K562 (cell line): Measurements from ENCODE around the gene WNT3. TPM values are rescaled to one million over a fixed set of nuclear protein-coding genes. Genes with fewer than 3 reads are reported as not detected.
A peak's percentile ranks its signal among the peaks of the same experiment; 100 is the strongest.

ENCODE experiments used
- BRD4 ChIP-seq: fragments of 200-600 bp; sonication (generic); IDR thresholded peaks from 2 replicates; pipeline ENCODE4 v1.6.1; 2017; ENCODE audit warnings: inconsistent platforms
- EGR1 ChIP-seq: fragments of 450-650 bp; conservative IDR thresholded peaks from 2 replicates; pipeline ENCODE4 v1.6.1; 2017; ENCODE audit warnings: mild to moderate bottlenecking
- FOXM1 ChIP-seq, 2 experiments: fragments of 450-650 bp in 1 of 2; sonication (generic) in 1 of 2; formaldehyde crosslinking in 1 of 2; IDR thresholded peaks; 2 replicates each; pipeline versions ENCODE4 v1.6.1 to v1.9.0; 2017 to 2022; ENCODE audit warnings: low read depth in 2 of 2, mild to moderate bottlenecking in 2 of 2, missing genetic modification reagents in 1 of 2, moderate library complexity in 1 of 2
- GTF2F1 ChIP-seq: IDR thresholded peaks from 2 replicates; pipeline ENCODE4 v1.6.1; 2011; ENCODE audit warnings: low read depth, low read length, improper control_type of control experiment
- HIVEP1 ChIP-seq: fragments of 250-450 bp; sonication (Bioruptor Pico); IDR thresholded peaks from 2 replicates; pipeline ENCODE4 v1.4.0; 2020; ENCODE audit warnings: mild to moderate bottlenecking
- MECOM ChIP-seq: fragments of 250-450 bp; sonication (Bioruptor Pico); IDR thresholded peaks from 2 replicates; pipeline ENCODE4 v1.8.0; 2022; ENCODE audit warnings: inconsistent platforms
- NFE2 ChIP-seq: IDR thresholded peaks from 2 replicates; pipeline ENCODE4 v1.6.1; 2014; ENCODE audit warnings: antibody characterized with exemption, low read depth
- NFIC ChIP-seq: fragments of 450-650 bp; IDR thresholded peaks from 2 replicates; pipeline ENCODE4 v1.6.1; 2017; ENCODE audit warnings: mild to moderate bottlenecking, inconsistent platforms
- RBM14 ChIP-seq: fragments of 200-400 bp; formaldehyde crosslinking; IDR thresholded peaks from 2 replicates; pipeline ENCODE4 v1.6.1; 2018; ENCODE audit warnings: low read depth, mild to moderate bottlenecking, low read length, moderate library complexity, borderline replicate concordance; ENCODE audit not compliant: insufficient read depth
- SMARCA4 ChIP-seq: fragments of 450-650 bp; IDR thresholded peaks from 2 replicates; pipeline ENCODE4 v1.6.1; 2016
- TFAP4 ChIP-seq: sonication (generic); formaldehyde crosslinking; IDR thresholded peaks from 2 replicates; pipeline ENCODE4 v1.8.0; 2022; ENCODE audit warnings: missing genetic modification reagents, mild to moderate bottlenecking, moderate library complexity, borderline replicate concordance
- ZBTB40 ChIP-seq, 2 experiments: fragments of 450-650 bp in 1 of 2; sonication (generic) in 1 of 2; formaldehyde crosslinking in 1 of 2; IDR thresholded peaks; 2 replicates each; pipeline versions ENCODE4 v1.7.1 to v1.9.0; 2016 to 2022; ENCODE audit warnings: inconsistent platforms in 1 of 2, mild to moderate bottlenecking in 1 of 2, missing genetic modification reagents in 1 of 2
- ZNF431 ChIP-seq: sonication (generic); formaldehyde crosslinking; IDR thresholded peaks from 2 replicates; pipeline ENCODE4 v1.8.0; 2022; ENCODE audit warnings: mild to moderate bottlenecking, missing genetic modification reagents
- polyA plus RNA-seq, 8 experiments: library from polyadenylated mRNA; depleted of rRNA in 4 of 8; stranded (reverse) in 5 of 8; unstranded in 3 of 8; fragments of >200 nt; fragmentation: Nextera tagmentation in 2 of 8; fragmentation: Illumina TruSeq in 1 of 8; extraction: Ambion mirVana in 2 of 8; extraction: Trizol in 1 of 8; gene quantifications; 2 replicates each; pipeline versions ENCODE4 v1.2.1 to v1.2.3, GENCODE V29; 2011 to 2014; ENCODE audit warnings: inconsistent platforms in 1 of 8, missing spikeins in 1 of 8
- total RNA-seq, 7 experiments: library from RNA; depleted of rRNA in 6 of 7; stranded (reverse); fragments of >200 nt in 6 of 7; fragmentation: Illumina TruSeq in 2 of 7; extraction: Trizol in 2 of 7; gene quantifications; 2 replicates each; pipeline versions ENCODE4 v1.2.1 to v1.2.3, GENCODE V29; 2011 to 2021; ENCODE audit warnings: low replicate concordance in 1 of 7
- TF ChIP-seq, protein P1 (sequence below): fragments of 200-400 bp; formaldehyde crosslinking; IDR thresholded peaks from 2 replicates; pipeline ENCODE4 v1.6.1; 2017; ENCODE audit warnings: mild to moderate bottlenecking, low read depth, low read length, moderate library complexity

The WNT3 gene
- total and polyA plus RNA-seq, 9 of the 15 experiments (the other 6 are each of a cell fraction or from before 2014, with no cell fraction given), result 1.5 to 6.1 (median 3.3) TPM

DNA sequence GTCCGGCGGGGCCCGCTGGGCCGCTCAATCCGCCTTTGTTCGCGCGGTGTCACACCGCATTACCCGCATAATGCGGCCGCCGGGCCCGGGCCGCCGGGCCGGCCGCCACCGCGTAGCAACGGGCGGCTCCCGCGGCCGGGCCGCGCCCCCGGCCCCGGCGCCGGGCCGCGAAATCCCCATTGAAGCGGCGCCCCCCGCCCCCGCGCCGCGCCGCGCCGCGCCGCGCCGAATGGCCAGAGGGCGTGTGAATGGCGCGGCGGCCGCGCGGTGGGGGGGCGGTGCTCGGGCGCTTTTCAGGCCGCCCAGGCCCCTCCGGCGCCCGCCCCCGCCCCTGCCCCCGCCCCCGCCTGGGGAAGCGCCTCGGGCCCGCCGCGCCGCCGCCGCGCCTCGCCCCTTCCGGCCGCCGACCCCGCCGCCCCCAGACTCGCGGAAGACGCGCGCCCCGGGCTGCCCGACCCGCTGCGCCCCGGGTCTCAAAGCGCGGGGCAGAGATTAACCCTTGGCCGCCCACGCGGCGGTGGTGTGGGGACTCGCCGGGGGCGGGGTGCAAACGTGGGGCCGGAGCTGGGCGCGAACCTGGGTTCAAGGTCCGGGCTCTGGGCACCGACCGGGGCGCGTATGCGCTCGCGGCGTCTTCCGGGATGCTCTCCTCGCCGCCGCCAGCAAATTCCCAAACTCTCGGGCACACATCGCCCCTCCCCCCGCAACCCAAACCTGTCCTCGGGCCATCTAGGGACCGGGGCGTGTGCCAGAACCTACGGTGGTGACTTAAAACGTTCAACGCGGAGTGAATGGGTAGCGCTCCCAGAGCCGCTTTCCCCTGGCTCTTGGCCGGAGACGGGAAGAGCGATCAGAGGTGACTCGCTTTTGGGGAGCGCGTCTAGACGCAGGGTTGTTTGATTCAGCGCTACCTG lies 46.7 kb downstream of the WNT3 start (continued):
- TF ChIP-seq, protein P1, sequence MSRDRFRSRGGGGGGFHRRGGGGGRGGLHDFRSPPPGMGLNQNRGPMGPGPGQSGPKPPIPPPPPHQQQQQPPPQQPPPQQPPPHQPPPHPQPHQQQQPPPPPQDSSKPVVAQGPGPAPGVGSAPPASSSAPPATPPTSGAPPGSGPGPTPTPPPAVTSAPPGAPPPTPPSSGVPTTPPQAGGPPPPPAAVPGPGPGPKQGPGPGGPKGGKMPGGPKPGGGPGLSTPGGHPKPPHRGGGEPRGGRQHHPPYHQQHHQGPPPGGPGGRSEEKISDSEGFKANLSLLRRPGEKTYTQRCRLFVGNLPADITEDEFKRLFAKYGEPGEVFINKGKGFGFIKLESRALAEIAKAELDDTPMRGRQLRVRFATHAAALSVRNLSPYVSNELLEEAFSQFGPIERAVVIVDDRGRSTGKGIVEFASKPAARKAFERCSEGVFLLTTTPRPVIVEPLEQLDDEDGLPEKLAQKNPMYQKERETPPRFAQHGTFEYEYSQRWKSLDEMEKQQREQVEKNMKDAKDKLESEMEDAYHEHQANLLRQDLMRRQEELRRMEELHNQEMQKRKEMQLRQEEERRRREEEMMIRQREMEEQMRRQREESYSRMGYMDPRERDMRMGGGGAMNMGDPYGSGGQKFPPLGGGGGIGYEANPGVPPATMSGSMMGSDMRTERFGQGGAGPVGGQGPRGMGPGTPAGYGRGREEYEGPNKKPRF, result no peak
- no peak for TF ChIP-seq HIVEP1 (CRISPR knock-in tag)
- no peak for TF ChIP-seq FOXM1 (IDR thresholded peaks at IDR 0.05; ENCODE audit: low read depth)
- 0 out of 2 replicates have a peak, but pooled peaks have one; percentile 39 for TF ChIP-seq FOXM1 (CRISPR knock-in tag; IDR thresholded peaks at IDR 0.05; ENCODE audit: low read depth)
- peak; percentile 20; the same call in 1 of the 2 replicates for TF ChIP-seq TFAP4 (CRISPR knock-in tag)
- 0 out of 2 replicates have a peak, but pooled peaks have one; percentile 3 for TF ChIP-seq NFE2
- TF ChIP-seq EGR1, result peak; percentile 88
- no peak for TF ChIP-seq RBM14
- no peak for TF ChIP-seq GTF2F1
- TF ChIP-seq BRD4, result no peak
- 0 out of 2 replicates have a peak, but pooled peaks have one; percentile 18 for TF ChIP-seq SMARCA4
- TF ChIP-seq ZNF431, result no peak
- TF ChIP-seq NFIC, result peak; percentile 34; the same call in 1 of the 2 replicates
- TF ChIP-seq ZBTB40 (IDR thresholded peaks at IDR 0.05), result 0 out of 2 replicates have a peak, but pooled peaks have one; percentile 32
- no peak for TF ChIP-seq ZBTB40 (CRISPR knock-in tag; IDR thresholded peaks at IDR 0.05)
- TF ChIP-seq MECOM (CRISPR knock-in tag), result no peak
